IMR-90 (cell line): ENCODE data around the gene CERS6. TPM values are rescaled to one million over a fixed set of nuclear protein-coding genes. Genes with fewer than 3 reads are reported as not detected.

ENCODE experiments used
- ATAC-seq: fragments of 200-7000 bp; cut with Tn5 transposase; 2 replicates; pipeline ENCODE4 v1.9.1; 2020; ENCODE audit warnings: low read depth, mild to moderate bottlenecking, moderate library complexity
- BruUV-seq: library from RNA; stranded (reverse); fragments of 400-500 nt; replicated peaks from 2 replicates; lab custom pipeline; 2021; lab: Mats Ljungman, UMichigan
- CTCF ChIA-PET: fragments of 300-600 bp; formaldehyde crosslinking; extraction: SDS; loops from one replicate; lab custom pipeline; 2021; ENCODE audit warnings: antibody characterized with exemption; lab: Yijun Ruan, JAX
- POLR2A ChIA-PET: fragments of 300-600 bp; sonication (Branson Sonifier 250); formaldehyde crosslinking; loops from one replicate; lab custom pipeline; 2022; ENCODE audit warnings: antibody characterized with exemption; ENCODE audit not compliant: unreplicated experiment; lab: Charles Lee
- DNase-seq: peaks from one replicate; pipeline ENCODE4 v3.0.0; 2013
- H2AFZ ChIP-seq: replicated peaks from 2 replicates; pipeline ENCODE3; 2013; ENCODE audit warnings: low read length, mild to moderate bottlenecking; ENCODE audit not compliant: poor library complexity
- H2AK5ac ChIP-seq: 2 replicates; pipeline ENCODE4 v1.6.1; 2013; ENCODE audit warnings: low read depth, low read length, inconsistent platforms
- H2AK9ac ChIP-seq: replicated peaks from 2 replicates; pipeline ENCODE3; 2013; ENCODE audit warnings: mild to moderate bottlenecking, low read depth, low read length, moderate library complexity; ENCODE audit not compliant: poor library complexity
- H2BK120ac ChIP-seq: 2 replicates; pipeline ENCODE4 v1.6.1; 2013; ENCODE audit warnings: low read depth, low read length, inconsistent platforms
- H2BK15ac ChIP-seq: 3 replicates; pipeline ENCODE4 v1.6.1; 2013; ENCODE audit warnings: low read depth, low read length, inconsistent platforms
- H2BK20ac ChIP-seq: 2 replicates; pipeline ENCODE4 v1.6.1; 2013; ENCODE audit warnings: low read depth, mild to moderate bottlenecking, inconsistent platforms, low read length, moderate library complexity
- H2BK5ac ChIP-seq: 2 replicates; pipeline ENCODE4 v1.6.1; 2013; ENCODE audit warnings: mild to moderate bottlenecking, low read depth, low read length, inconsistent platforms; ENCODE audit not compliant: poor library complexity, severe bottlenecking
- H3K14ac ChIP-seq: replicated peaks from 2 replicates; pipeline ENCODE4 v1.6.1; 2013; ENCODE audit warnings: low read depth, low read length, inconsistent platforms
- H3K18ac ChIP-seq: 2 replicates; pipeline ENCODE4 v1.6.1; 2013; ENCODE audit warnings: low read depth, low read length, control low read depth
- H3K23ac ChIP-seq: 2 replicates; pipeline ENCODE4 v1.6.1; 2013; ENCODE audit warnings: low read depth, low read length, inconsistent platforms
- H3K27ac ChIP-seq: 2 replicates; pipeline ENCODE4 v1.5.1; 2013; ENCODE audit warnings: mild to moderate bottlenecking, control low read depth, low read length; ENCODE audit not compliant: insufficient read depth
- H3K27me3 ChIP-seq: 2 replicates; pipeline ENCODE4 v1.6.1; 2013; ENCODE audit warnings: low read length; ENCODE audit not compliant: control insufficient read depth, insufficient read depth
- H3K36me3 ChIP-seq: 2 replicates; pipeline ENCODE4 v1.6.1; 2013; ENCODE audit warnings: low read length, mixed read lengths; ENCODE audit not compliant: control insufficient read depth, insufficient read depth
- H3K4ac ChIP-seq: 2 replicates; pipeline ENCODE4 v1.6.1; 2013; ENCODE audit warnings: low read depth, low read length, inconsistent platforms
- H3K4me1 ChIP-seq: 2 replicates; pipeline ENCODE4 v1.6.1; 2013; ENCODE audit warnings: low read length, mixed read lengths; ENCODE audit not compliant: control insufficient read depth, insufficient read depth
- H3K4me2 ChIP-seq: 2 replicates; pipeline ENCODE4 v1.6.1; 2013; ENCODE audit warnings: low read depth, mild to moderate bottlenecking, control low read depth, low read length, moderate library complexity
- H3K4me3 ChIP-seq: 2 replicates; pipeline ENCODE4 v1.5.1; 2013; ENCODE audit warnings: low read depth, mild to moderate bottlenecking, control low read depth, low read length, moderate library complexity; ENCODE audit not compliant: insufficient read depth
- H3K56ac ChIP-seq: 2 replicates; pipeline ENCODE4 v1.6.1; 2013; ENCODE audit warnings: low read length, inconsistent platforms; ENCODE audit not compliant: insufficient read depth; ENCODE audit errors: extremely low read depth
- H3K79me1 ChIP-seq, 2 experiments: 2 replicates each; pipeline ENCODE4 v1.6.1; 2013; ENCODE audit warnings: low read length in 2 of 2, inconsistent platforms in 1 of 2, low read depth in 1 of 2
- H3K9ac ChIP-seq: 2 replicates; pipeline ENCODE4 v1.6.1; 2013; ENCODE audit warnings: low read depth, low read length, control low read depth
- H3K9me1 ChIP-seq: 2 replicates; pipeline ENCODE4 v1.6.1; 2013; ENCODE audit warnings: low read length, inconsistent platforms; ENCODE audit not compliant: insufficient read depth
- H3K9me3 ChIP-seq: 2 replicates; pipeline ENCODE4 v1.6.1; 2013; ENCODE audit warnings: low read length; ENCODE audit not compliant: control insufficient read depth, insufficient read depth
- H4K20me1 ChIP-seq: 2 replicates; pipeline ENCODE4 v1.6.1; 2013; ENCODE audit warnings: low read length, inconsistent platforms; ENCODE audit not compliant: insufficient read depth
- H4K5ac ChIP-seq: 2 replicates; pipeline ENCODE4 v1.6.1; 2013; ENCODE audit warnings: mild to moderate bottlenecking, low read depth, low read length, control low read depth
- H4K8ac ChIP-seq, 2 experiments: 2 replicates each; pipeline ENCODE4 v1.6.1; 2013; ENCODE audit warnings: low read depth in 2 of 2, low read length in 2 of 2, control low read depth in 1 of 2, inconsistent platforms in 1 of 2
- H4K91ac ChIP-seq: 2 replicates; pipeline ENCODE4 v1.6.1; 2013; ENCODE audit warnings: low read depth, low read length, inconsistent platforms; ENCODE audit not compliant: insufficient read depth
- CHD1 ChIP-seq: IDR thresholded peaks from 2 replicates; pipeline ENCODE4 v1.6.1; 2012; ENCODE audit warnings: low read depth, low read length, improper control_type of control experiment
- FOS ChIP-seq: fragments of 150-350 bp; IDR thresholded peaks from 2 replicates; pipeline ENCODE4 v1.6.1; 2016; ENCODE audit warnings: low read depth, low read length
- MAFK ChIP-seq: IDR thresholded peaks from 2 replicates; pipeline ENCODE4 v1.6.1; 2012; ENCODE audit warnings: low read depth, low read length, improper control_type of control experiment
- MXI1 ChIP-seq: IDR thresholded peaks from 2 replicates; pipeline ENCODE4 v1.6.1; 2012; ENCODE audit warnings: low read depth, mild to moderate bottlenecking, low read length, moderate library complexity, borderline replicate concordance
- RAD21 ChIP-seq: IDR thresholded peaks from 2 replicates; pipeline ENCODE4 v1.6.1; 2012; ENCODE audit warnings: low read length, improper control_type of control experiment
- RCOR1 ChIP-seq: IDR thresholded peaks from 2 replicates; pipeline ENCODE4 v1.6.1; 2012; ENCODE audit warnings: mild to moderate bottlenecking, low read length, improper control_type of control experiment; ENCODE audit not compliant: insufficient replicate concordance
- SMC3 ChIP-seq: fragments of 150-350 bp; IDR thresholded peaks from 2 replicates; pipeline ENCODE4 v1.6.1; 2016; ENCODE audit warnings: low read depth, mild to moderate bottlenecking, antibody characterized with exemption, low read length, moderate library complexity
- WGBS, 2 experiments: methylation state at CpG; one replicate each; pipeline versions ENCODE4 v1.1.5 to v1.1.7; 2013; ENCODE audit warnings: missing lambda C conversion rate in 2 of 2; ENCODE audit not compliant: insufficient read length in 1 of 2; ENCODE audit errors: extremely low coverage in 2 of 2; 5-methylcytosine and 5-hydroxymethylcytosine counted together
- dilution Hi-C: fragments of 300-500 bp; cut with HindIII; formaldehyde crosslinking; loops from one replicate; pipeline ENCODE4 v1.14.3; 2018; ENCODE audit warnings: low sequenced_read_pairs; ENCODE audit not compliant: unreplicated experiment
- in situ Hi-C: fragments of 300-500 bp; cut with MboI; formaldehyde crosslinking; loops from 3 replicates; pipeline ENCODE4 v1.14.3; 2019; ENCODE audit warnings: low sequenced_read_pairs, inconsistent platforms, mixed read lengths
- intact Hi-C: fragments of 100-400 bp; cut with micrococcal nuclease; formaldehyde crosslinking; loops from 2 replicates; pipeline ENCODE4 v1.10.0; 2022
- polyA plus RNA-seq, 3 experiments: library from polyadenylated mRNA; depleted of rRNA; stranded (reverse); fragments of >200 nt; gene quantifications; 2 replicates each; pipeline ENCODE4 v1.2.3, GENCODE V29; 2012; ENCODE audit warnings: low replicate concordance in 1 of 3
- total RNA-seq: library from RNA; depleted of rRNA; stranded (reverse); fragments of >200 nt; gene quantifications from 2 replicates; pipeline ENCODE4 v1.2.3, GENCODE V29; 2012
- TF ChIP-seq, protein P1 (sequence below): fragments of 150-350 bp; IDR thresholded peaks from 2 replicates; pipeline ENCODE4 v1.6.1; 2017; ENCODE audit warnings: mild to moderate bottlenecking, antibody characterized with exemption, low read length, low read depth
- TF ChIP-seq, protein P2 (sequence below): conservative IDR thresholded peaks from 2 replicates; pipeline ENCODE4 v1.5.1; 2012; ENCODE audit warnings: mild to moderate bottlenecking, low read depth, low read length, improper control_type of control experiment

The CERS6 gene
- total and polyA plus RNA-seq, 2 of the 4 experiments (the other 2 are of a cell fraction) = 2.1 to 5.7 TPM

DNA sequence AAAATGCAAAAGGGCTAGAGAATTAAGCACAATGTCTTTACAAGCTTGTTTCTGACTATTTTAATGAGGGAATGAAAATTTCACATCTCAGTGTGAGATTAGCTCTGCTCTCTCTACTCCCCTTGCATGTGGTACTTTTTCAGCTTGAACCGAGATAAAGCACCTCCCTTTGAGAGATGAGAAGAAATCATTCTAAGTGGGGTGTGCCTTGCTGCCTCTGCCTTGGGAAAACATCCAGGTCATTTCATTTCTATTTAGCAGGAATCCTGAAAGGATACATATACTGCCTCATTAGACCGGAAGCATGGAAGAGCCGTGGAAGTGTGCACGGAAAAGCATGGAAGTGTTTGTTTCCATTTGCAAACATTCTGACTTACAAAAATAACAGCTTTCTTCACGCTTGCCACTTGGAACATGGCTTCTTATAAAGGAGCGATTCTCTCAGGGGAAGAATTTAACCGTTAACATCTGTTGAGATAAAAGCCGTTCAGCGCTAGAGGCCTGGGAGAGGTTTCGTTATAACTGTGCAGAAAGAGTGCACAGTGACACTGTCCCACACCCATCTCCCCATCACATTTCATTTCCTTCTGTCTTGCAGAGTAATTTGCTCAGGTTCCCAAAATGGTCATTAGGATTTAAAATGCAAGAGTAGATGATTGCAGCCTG is 363.1 kb downstream of the CERS6 start:
- Histone ChIP-seq H3K36me3 (no peaks in the 10 kb centered on the region), H3K23ac (no peak overlapping the region), H3K4me1 (peaks cover 2% of the 10 kb centered on the region; the same call in 1 of the 2 replicates), H2AK5ac (no peak overlapping the region), H3K9ac (no peak overlapping the region), H3K14ac (no peak overlapping the region), H3K4ac (no peak overlapping the region), H2AK9ac (no peak overlapping the region), H3K9me3 (no peaks in the 10 kb centered on the region), H3K27me3 (no peaks in the 10 kb centered on the region), H3K79me1 (no peaks in the 10 kb centered on the region), H2BK20ac (no peak overlapping the region), H4K91ac (no peak overlapping the region), H3K56ac (no peak overlapping the region), H2AFZ (no peak overlapping the region), H3K18ac (no peak overlapping the region), H3K4me3 (no peak overlapping the region), H3K27ac (no peak overlapping the region), H4K20me1 (no peaks in the 10 kb centered on the region), H4K5ac (no peak overlapping the region), H4K8ac (no peak overlapping the region), H3K9me1 (no peaks in the 10 kb centered on the region), H2BK5ac (no peak overlapping the region), H3K4me2 (no peak overlapping the region), H2BK15ac (no peak overlapping the region), H2BK120ac (no peak overlapping the region)
- intact Hi-C loops = no loop called here
- BruUV-seq = no TSS peak
- TF ChIP-seq SMC3 = no peak
- no peak for TF ChIP-seq RAD21
- TF ChIP-seq MXI1 = no peak
- TF ChIP-seq, protein P1, sequence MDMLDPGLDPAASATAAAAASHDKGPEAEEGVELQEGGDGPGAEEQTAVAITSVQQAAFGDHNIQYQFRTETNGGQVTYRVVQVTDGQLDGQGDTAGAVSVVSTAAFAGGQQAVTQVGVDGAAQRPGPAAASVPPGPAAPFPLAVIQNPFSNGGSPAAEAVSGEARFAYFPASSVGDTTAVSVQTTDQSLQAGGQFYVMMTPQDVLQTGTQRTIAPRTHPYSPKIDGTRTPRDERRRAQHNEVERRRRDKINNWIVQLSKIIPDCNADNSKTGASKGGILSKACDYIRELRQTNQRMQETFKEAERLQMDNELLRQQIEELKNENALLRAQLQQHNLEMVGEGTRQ = no peak
- no peak for TF ChIP-seq CHD1
- no peak for TF ChIP-seq MAFK
- TF ChIP-seq FOS = no peak
- TF ChIP-seq, protein P2, sequence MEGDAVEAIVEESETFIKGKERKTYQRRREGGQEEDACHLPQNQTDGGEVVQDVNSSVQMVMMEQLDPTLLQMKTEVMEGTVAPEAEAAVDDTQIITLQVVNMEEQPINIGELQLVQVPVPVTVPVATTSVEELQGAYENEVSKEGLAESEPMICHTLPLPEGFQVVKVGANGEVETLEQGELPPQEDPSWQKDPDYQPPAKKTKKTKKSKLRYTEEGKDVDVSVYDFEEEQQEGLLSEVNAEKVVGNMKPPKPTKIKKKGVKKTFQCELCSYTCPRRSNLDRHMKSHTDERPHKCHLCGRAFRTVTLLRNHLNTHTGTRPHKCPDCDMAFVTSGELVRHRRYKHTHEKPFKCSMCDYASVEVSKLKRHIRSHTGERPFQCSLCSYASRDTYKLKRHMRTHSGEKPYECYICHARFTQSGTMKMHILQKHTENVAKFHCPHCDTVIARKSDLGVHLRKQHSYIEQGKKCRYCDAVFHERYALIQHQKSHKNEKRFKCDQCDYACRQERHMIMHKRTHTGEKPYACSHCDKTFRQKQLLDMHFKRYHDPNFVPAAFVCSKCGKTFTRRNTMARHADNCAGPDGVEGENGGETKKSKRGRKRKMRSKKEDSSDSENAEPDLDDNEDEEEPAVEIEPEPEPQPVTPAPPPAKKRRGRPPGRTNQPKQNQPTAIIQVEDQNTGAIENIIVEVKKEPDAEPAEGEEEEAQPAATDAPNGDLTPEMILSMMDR = no peak
- no peak for TF ChIP-seq RCOR1
- ATAC-seq = no peak
- ChIA-PET CTCF (no interaction called here), POLR2A (no interaction called here)
- dilution Hi-C loops = no loop called here
- WGBS, 2 experiments = no CpG with 5 or more reads among the region's 10 CpGs
- in situ Hi-C loops = no loop called here
- DNase-seq = no peak
